Measurements from ENCODE around the gene UQCC3. TPM values are rescaled to one million over a fixed set of nuclear protein-coding genes. Genes with fewer than 3 reads are reported as not detected.

The UQCC3 gene
- total and polyA plus RNA-seq, 10 of the 15 experiments (the other 5 are each of a cell fraction or from before 2014, with no cell fraction given), result 1.3 to 20.5 (median 8.2) TPM

DNA sequence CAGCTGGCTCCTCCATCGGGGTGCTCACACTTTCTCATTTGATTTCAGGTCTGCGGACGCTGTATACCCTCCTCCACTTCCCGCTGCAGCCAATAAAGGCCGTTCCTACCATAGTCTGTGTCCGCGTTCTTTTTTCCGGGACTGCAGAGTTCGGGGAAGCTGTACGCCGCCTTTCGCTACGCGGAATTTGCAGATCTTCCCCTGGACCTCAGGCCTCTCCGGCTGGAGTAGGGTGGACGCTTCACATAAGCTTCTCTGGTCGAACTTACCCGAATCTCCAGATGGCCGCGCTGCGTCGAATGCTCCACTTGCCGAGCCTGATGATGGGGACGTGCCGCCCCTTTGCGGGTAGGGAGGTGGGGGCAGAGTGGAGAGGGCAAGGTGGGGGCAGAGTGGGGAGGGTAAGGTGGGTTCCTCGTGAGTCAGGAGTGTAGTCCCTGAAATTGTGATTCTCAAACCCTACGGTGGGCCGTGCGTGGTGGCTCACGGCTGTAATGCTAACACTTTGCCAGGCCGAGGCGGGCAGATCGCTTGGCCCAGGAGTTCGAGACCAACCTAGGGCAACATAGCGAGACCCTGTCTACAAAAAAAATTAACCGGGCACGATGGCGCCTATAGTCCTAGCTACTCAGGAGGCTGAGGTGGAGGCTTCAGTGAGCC lies 5.7 kb upstream of the UQCC3 start:
- H3K27me3 ChIP-seq (replicated peaks in 1 of 2; ENCODE audit: control insufficient read depth in 2 of 2, insufficient read depth in 2 of 2, low read length in 1 of 2), result no peaks in the 10 kb centered on the region
- H3K4me1 ChIP-seq (ENCODE audit: control insufficient read depth, insufficient read depth, low read length), result peaks cover 14% of the 10 kb centered on the region
- peak overlapping the region; percentile 95 for H3K4me2 ChIP-seq (ENCODE audit: control insufficient read depth, insufficient read depth)
- 1% methylated on average over 39 of the region's 39 CpGs for WGBS (ENCODE audit: insufficient coverage, insufficient replicate concordance, low lambda C conversion rate, missing lambda C conversion rate)
- FAIRE-seq, result peak; percentile 56
- BruUV-seq (replicated peaks), result no TSS peak
- peaks cover 5 to 12% of the 10 kb centered on the region in 2 experiments for H3K36me3 ChIP-seq (ENCODE audit: control insufficient read depth in 2 of 2, insufficient read depth in 2 of 2, low read length in 1 of 2)
- H3K9ac ChIP-seq (ENCODE audit: control insufficient read depth, insufficient read depth, low read length), result peak overlapping the region; percentile 96
- peaks cover 56% of the 10 kb centered on the region for H3K79me2 ChIP-seq (ENCODE audit: control insufficient read depth, insufficient read depth, low read length)
- ChIA-PET SMC1A (ENCODE audit: uncharacterized antibody, unreplicated experiment) (interaction anchor here (0.8 to 3.4 kb wide), 20 partner anchors 9 to 195 kb away, joined by 3 to 41 read pairs (median 4); partner anchors contain the start of genes B3GAT3, GANAB, HNRNPUL2 and INTS5), CTCF (interaction anchor here (0.6 to 2.1 kb wide), 15 partner anchors 9 to 241 kb away, joined by 3 to 11 read pairs (median 4); partner anchors contain the start of genes B3GAT3, HNRNPUL2, INTS5 and LRRN4CL), POLR2A (interaction anchor here (0.6 to 16.2 kb wide), 36 partner anchors 12 to 542 kb away, joined by 3 to 295 read pairs (median 5); partner anchors contain the start of genes B3GAT3, EEF1G, GANAB and HNRNPUL2), RAD21 (ENCODE audit: unreplicated experiment) (interaction anchor here (0.6 to 2.7 kb wide), 32 partner anchors 8 to 241 kb away, joined by 3 to 26 read pairs (median 4); partner anchors contain the start of genes B3GAT3, EEF1G, GANAB and HNRNPUL2)
- peak overlapping the region; percentile 95 for H3K27ac ChIP-seq (ENCODE audit: control insufficient read depth, insufficient read depth)
- peak; percentile 47 for ATAC-seq
- intact Hi-C loops (cut with micrococcal nuclease; ENCODE audit: unreplicated experiment) (no loop called here), in situ Hi-C loops (cut with MboI) (no loop called here)
- no peak for DNase-seq (ENCODE audit: low read depth, low spot score)
- H4K20me1 ChIP-seq (ENCODE audit: control insufficient read depth, insufficient read depth), result no peaks in the 10 kb centered on the region
- H3K4me3 ChIP-seq, result peak overlapping the region; percentile 95
- TF ChIP-seq SRF (IDR thresholded peaks at IDR 0.05; ENCODE audit: low read depth in 2 of 2, low read length in 2 of 2), result no peak
- 0 out of 2 replicates have a peak, but pooled peaks have one; percentile 13 for TF ChIP-seq LARP7 (IDR thresholded peaks at IDR 0.05)
- TF ChIP-seq SKIL (IDR thresholded peaks at IDR 0.05; ENCODE audit: low read depth, poor library complexity, severe bottlenecking), result no peak
- peak; percentile 44; the same call in 1 of the 2 replicates for TF ChIP-seq RUNX3 (IDR thresholded peaks at IDR 0.05; ENCODE audit: low read length)
- TF ChIP-seq ZNF687 (IDR thresholded peaks at IDR 0.05), result peak; percentile 33; the same call in 1 of the 2 replicates
- no peak for TF ChIP-seq NRF1 (conservative IDR thresholded peaks at IDR 0.05; ENCODE audit: low read depth, low read length)
- peak; percentile 5; the same call in 1 of the 2 replicates for TF ChIP-seq CREB1 (IDR thresholded peaks at IDR 0.05; ENCODE audit: low read depth)
- TF ChIP-seq ATF2 (IDR thresholded peaks at IDR 0.05; ENCODE audit: low read length), result no peak
- TF ChIP-seq SMARCA5 (IDR thresholded peaks at IDR 0.05), result 0 out of 2 replicates have a peak, but pooled peaks have one; percentile 3
- TF ChIP-seq, protein P1, sequence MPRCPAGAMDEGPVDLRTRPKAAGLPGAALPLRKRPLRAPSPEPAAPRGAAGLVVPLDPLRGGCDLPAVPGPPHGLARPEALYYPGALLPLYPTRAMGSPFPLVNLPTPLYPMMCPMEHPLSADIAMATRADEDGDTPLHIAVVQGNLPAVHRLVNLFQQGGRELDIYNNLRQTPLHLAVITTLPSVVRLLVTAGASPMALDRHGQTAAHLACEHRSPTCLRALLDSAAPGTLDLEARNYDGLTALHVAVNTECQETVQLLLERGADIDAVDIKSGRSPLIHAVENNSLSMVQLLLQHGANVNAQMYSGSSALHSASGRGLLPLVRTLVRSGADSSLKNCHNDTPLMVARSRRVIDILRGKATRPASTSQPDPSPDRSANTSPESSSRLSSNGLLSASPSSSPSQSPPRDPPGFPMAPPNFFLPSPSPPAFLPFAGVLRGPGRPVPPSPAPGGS (IDR thresholded peaks at IDR 0.05; ENCODE audit: borderline replicate concordance, insufficient read depth, low read depth, low read length, poor library complexity, severe bottlenecking), result peak; percentile 6
- 0 out of 2 replicates have a peak, but pooled peaks have one; percentile 6 for TF ChIP-seq EED (IDR thresholded peaks at IDR 0.05; ENCODE audit: low read depth)
- TF ChIP-seq MXI1 (IDR thresholded peaks at IDR 0.05; ENCODE audit: low read depth, low read length), result peak; percentile 57; the same call in 1 of the 2 replicates
- no peaks in the 10 kb centered on the region for H3K9me3 ChIP-seq (replicated peaks; ENCODE audit: control insufficient read depth, insufficient read depth, low read length)
- H2AFZ ChIP-seq (ENCODE audit: control insufficient read depth, low read depth, low read length), result peak overlapping the region; percentile 23; the same call in 1 of the 2 replicates
